Retinal pigment epithelial cell (primary cell): ENCODE data around the gene SYNJ2.
A peak's percentile ranks its signal among the peaks of the same experiment; 100 is the strongest.

ENCODE experiments used
- DNase-seq: peaks from one replicate; pipeline ENCODE4 v3.0.0-alpha.2; 2010; ENCODE audit warnings: low read depth
- H3K4me3 ChIP-seq: 2 replicates; pipeline ENCODE4 v1.5.1; 2011; ENCODE audit warnings: mild to moderate bottlenecking, low read length, control low read depth, moderate library complexity
- CTCF ChIP-seq: conservative IDR thresholded peaks from 2 replicates; pipeline ENCODE4 v1.5.1; 2011; ENCODE audit warnings: low read depth, low read length, control low read depth, inconsistent platforms

SYNJ2 gene

GRCh38 chr6:157978021-157978783 lies 3.5 kb upstream of the SYNJ2 start:
- no peak for TF ChIP-seq CTCF
- DNase-seq, result no peak
- H3K4me3 ChIP-seq, result no peak overlapping the region

- H3K4me3 ChIP-seq, result peak overlapping the region; percentile 44
- TF ChIP-seq CTCF, result no peak
- DNase-seq, result no peak
Observed at GRCh38 chr6:157980288-157981131, 1.2 kb upstream of the SYNJ2 start.

- no peak for TF ChIP-seq CTCF
- peak overlapping the region; percentile 44 for H3K4me3 ChIP-seq
- DNase-seq, result no peak
Observed at GRCh38 chr6:157981132-157981394, 600 bp upstream of the SYNJ2 start.

- DNase-seq, result no peak
- H3K4me3 ChIP-seq, result peak overlapping the region; percentile 44
- no peak for TF ChIP-seq CTCF
Observed at GRCh38 chr6:157982102-157982562, 469 bp downstream of the SYNJ2 start.

GRCh38 chr6:157982563-157983405 lies 1.1 kb downstream of the SYNJ2 start:
- no peak for DNase-seq
- TF ChIP-seq CTCF, result peak; percentile 20
- H3K4me3 ChIP-seq, result peak overlapping the region; percentile 44

- DNase-seq, result no peak
- no peak for TF ChIP-seq CTCF
- H3K4me3 ChIP-seq, result no peak overlapping the region
Observed at GRCh38 chr6:157983406-157984119, 1.9 kb downstream of the SYNJ2 start.
